Measurements from ENCODE around the gene NPAS3.

GRCh38 chr14:33016613-33017012, 77.9 kb downstream of the NPAS3 start:
- no peak for TF ChIP-seq CTCF (IDR thresholded peaks at IDR 0.05)
- no peak for TF ChIP-seq POLR2A (IDR thresholded peaks at IDR 0.05)

Data from uterus (tissue), 2 donors.